NCI-H2171 (cell line): ENCODE results near the gene EEPD1.
"Not testable (repeated sequence)": the region's sequence is repeated elsewhere in the genome, so short reads cannot be mapped to it uniquely, and the experiment has no call there.

ENCODE experiments used
- DNase-seq: peaks from one replicate; lab custom pipeline; 2025; lab: John Stamatoyannopoulos, UW

The EEPD1 gene

GRCh38 chr7:36216063-36216684 is 63.1 kb downstream of the EEPD1 start:
- DNase-seq: no peak

GRCh38 chr7:36217211-36217960 is 64.3 kb downstream of the EEPD1 start:
- no peak for DNase-seq

GRCh38 chr7:36217961-36218284 is 64.9 kb downstream of the EEPD1 start:
- DNase-seq: no peak

- DNase-seq: no peak
Measured at GRCh38 chr7:36219429-36219828, 66.4 kb downstream of the EEPD1 start.

GRCh38 chr7:36223851-36224250 is 70.8 kb downstream of the EEPD1 start:
- no peak for DNase-seq

GRCh38 chr7:36224934-36225858 is 72.1 kb downstream of the EEPD1 start:
- DNase-seq: no peak

- no peak for DNase-seq
Measured at GRCh38 chr7:36226151-36226550, 73.1 kb downstream of the EEPD1 start.

- DNase-seq: no peak
Measured at GRCh38 chr7:36227223-36227622, 74.2 kb downstream of the EEPD1 start.

- no peak for DNase-seq
Measured at GRCh38 chr7:36228039-36228438, 75.0 kb downstream of the EEPD1 start.

GRCh38 chr7:36231406-36231805 is 78.4 kb downstream of the EEPD1 start:
- no peak for DNase-seq

- DNase-seq: no peak
Measured at GRCh38 chr7:36232555-36232954, 79.5 kb downstream of the EEPD1 start.

GRCh38 chr7:36232971-36233550 is 80.0 kb downstream of the EEPD1 start:
- DNase-seq: no peak

GRCh38 chr7:36236073-36236472 is 83.0 kb downstream of the EEPD1 start:
- no peak for DNase-seq

GRCh38 chr7:36238138-36238537 is 85.1 kb downstream of the EEPD1 start:
- DNase-seq: no peak

GRCh38 chr7:36243356-36243755 is 90.3 kb downstream of the EEPD1 start:
- DNase-seq: not testable (repeated sequence)

GRCh38 chr7:36244001-36244400 is 90.9 kb downstream of the EEPD1 start:
- not testable (repeated sequence) for DNase-seq

GRCh38 chr7:36244429-36244828 is 91.4 kb downstream of the EEPD1 start:
- DNase-seq: no peak

GRCh38 chr7:36245684-36246299 is 92.7 kb downstream of the EEPD1 start:
- no peak for DNase-seq

GRCh38 chr7:36249091-36249490 is 96.0 kb downstream of the EEPD1 start:
- no peak for DNase-seq

GRCh38 chr7:36253699-36254098 is 100.6 kb downstream of the EEPD1 start:
- no peak for DNase-seq

- peak; percentile 73 for DNase-seq
Measured at GRCh38 chr7:36258510-36259259, 105.6 kb downstream of the EEPD1 start.
